Thyroid gland (tissue), 4 donors: ENCODE results near the gene AGMO.

Source experiments
- POLR2A ChIP-seq, 2 donors: fragments of 450-650 bp; IDR thresholded peaks; one replicate each; pipeline ENCODE4 v1.6.1; 2017; ENCODE audit warnings: antibody characterized with exemption in 2 of 2, mild to moderate bottlenecking in 2 of 2, moderate library complexity in 1 of 2
- TF ChIP-seq, protein P1 (sequence below), 6 experiments: fragments of 200-600 bp in 3 of 6; fragments of 450-650 bp in 3 of 6; sonication (generic) in 3 of 6; IDR thresholded peaks; one replicate each; pipeline ENCODE4 v1.5.1; 2016 to 2019; ENCODE audit warnings: antibody characterized with exemption in 6 of 6, mild to moderate bottlenecking in 2 of 6, inconsistent platforms in 1 of 6, moderate library complexity in 1 of 6

DNA sequence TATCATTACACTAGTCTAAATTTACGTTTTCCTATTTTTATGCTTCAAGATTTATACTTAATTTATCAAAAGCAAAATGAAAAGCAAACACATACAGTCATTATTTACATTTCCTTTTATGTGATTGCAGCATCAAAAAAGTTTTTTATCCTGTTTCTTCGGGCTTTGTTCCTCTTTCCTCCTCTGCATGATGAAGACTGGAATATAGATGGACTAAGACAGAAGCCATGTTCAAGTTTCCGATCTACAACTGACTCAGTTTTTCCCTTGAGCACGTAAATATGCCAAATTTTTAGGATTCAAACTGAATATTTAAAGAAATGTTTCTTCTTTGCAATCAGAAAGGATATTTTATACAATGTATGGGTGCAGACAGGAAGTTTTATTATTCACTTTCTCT is 385.7 kb downstream of the AGMO start:
- TF ChIP-seq POLR2A (IDR thresholded peaks at IDR 0.05) = no peak
- TF ChIP-seq, protein P1, sequence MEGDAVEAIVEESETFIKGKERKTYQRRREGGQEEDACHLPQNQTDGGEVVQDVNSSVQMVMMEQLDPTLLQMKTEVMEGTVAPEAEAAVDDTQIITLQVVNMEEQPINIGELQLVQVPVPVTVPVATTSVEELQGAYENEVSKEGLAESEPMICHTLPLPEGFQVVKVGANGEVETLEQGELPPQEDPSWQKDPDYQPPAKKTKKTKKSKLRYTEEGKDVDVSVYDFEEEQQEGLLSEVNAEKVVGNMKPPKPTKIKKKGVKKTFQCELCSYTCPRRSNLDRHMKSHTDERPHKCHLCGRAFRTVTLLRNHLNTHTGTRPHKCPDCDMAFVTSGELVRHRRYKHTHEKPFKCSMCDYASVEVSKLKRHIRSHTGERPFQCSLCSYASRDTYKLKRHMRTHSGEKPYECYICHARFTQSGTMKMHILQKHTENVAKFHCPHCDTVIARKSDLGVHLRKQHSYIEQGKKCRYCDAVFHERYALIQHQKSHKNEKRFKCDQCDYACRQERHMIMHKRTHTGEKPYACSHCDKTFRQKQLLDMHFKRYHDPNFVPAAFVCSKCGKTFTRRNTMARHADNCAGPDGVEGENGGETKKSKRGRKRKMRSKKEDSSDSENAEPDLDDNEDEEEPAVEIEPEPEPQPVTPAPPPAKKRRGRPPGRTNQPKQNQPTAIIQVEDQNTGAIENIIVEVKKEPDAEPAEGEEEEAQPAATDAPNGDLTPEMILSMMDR (IDR thresholded peaks at IDR 0.05) = no peak
